ENCODE measurements around the gene RAB9A. TPM values are rescaled to one million over a fixed set of nuclear protein-coding genes. Genes with fewer than 3 reads are reported as not detected.
"Not testable (repeated sequence)": the region's sequence is repeated elsewhere in the genome, so short reads cannot be mapped to it uniquely, and the experiment has no call there.

RAB9A gene
- total RNA-seq, 1 experiment from 2014 or later, result 100 TPM

- in situ Hi-C loops (cut with HindIII; ENCODE audit: low pct_unique_long_range_greater_than_20kb, low sequenced_read_pairs); DNase-seq (ENCODE audit: low read depth): not testable (repeated sequence)
Observed at GRCh38 chrX:13726583-13726982, 37.7 kb downstream of the RAB9A start.

- in situ Hi-C loops (cut with HindIII; ENCODE audit: low pct_unique_long_range_greater_than_20kb, low sequenced_read_pairs); DNase-seq (ENCODE audit: low read depth): not testable (repeated sequence)
Observed at GRCh38 chrX:13730523-13730922, 41.6 kb downstream of the RAB9A start.

GRCh38 chrX:13732246-13733067, 43.5 kb downstream of the RAB9A start:
- in situ Hi-C loops (cut with HindIII; ENCODE audit: low pct_unique_long_range_greater_than_20kb, low sequenced_read_pairs), result no loop called here
- DNase-seq (ENCODE audit: low read depth), result no peak

- DNase-seq (ENCODE audit: low read depth), result no peak
- in situ Hi-C loops (cut with HindIII; ENCODE audit: low pct_unique_long_range_greater_than_20kb, low sequenced_read_pairs), result no loop called here
Observed at GRCh38 chrX:13733506-13733905, 44.6 kb downstream of the RAB9A start.

DNA sequence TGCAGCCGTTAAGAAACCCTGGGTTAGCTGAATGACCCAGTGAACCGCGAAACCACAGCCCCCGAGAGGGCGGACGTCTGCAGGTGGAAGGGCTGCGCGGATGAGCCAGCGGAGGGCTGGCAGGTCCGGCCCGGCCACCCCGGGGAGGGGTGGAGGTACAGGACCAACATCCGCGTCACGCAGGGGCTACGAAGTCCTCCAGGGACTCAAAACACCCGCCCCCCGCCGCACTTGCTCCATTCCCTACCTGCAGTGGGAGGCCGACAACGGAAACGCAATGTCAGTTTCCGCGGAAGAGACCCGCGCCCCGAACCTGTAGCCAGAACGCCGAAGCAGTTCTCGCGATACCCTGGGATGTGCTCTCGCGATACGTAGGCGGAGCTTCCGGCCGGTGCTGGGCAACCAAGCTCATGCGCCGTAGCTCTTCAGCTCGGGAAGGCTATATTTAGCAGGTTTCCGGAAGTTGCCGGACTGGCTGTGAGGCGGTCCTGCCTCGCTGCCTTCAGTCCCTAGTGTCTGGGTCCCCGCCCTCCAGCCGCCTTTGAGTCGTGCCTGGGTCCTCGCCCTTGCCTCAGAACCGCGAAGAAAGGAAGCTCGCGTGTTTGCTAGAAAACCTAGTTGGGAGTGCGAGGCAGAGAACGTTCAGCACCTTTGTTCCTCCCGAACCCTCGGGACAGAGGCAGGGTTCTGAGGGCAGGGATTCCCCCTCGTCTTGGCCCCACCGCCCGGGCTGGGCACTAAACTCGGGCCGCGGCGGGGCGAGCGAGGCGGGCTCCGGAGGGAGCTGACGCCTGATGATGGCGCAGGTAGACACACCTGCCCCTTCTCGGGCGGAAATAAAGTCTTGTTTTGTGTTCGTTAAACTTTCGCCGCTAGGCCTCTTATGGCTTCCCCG, 45.6 kb downstream of the RAB9A start, which contains the start of the genes OFD1 and TRAPPC2:
OFD1 (plus strand) TSS at position 471 of the 895 bp plus-strand sequence; CDS start at position 795, 324 bp downstream.
TRAPPC2 (minus strand) TSS at position 343 of the 895 bp plus-strand sequence. CDS start 14,657 bp downstream, outside the sequence.
- in situ Hi-C loops (cut with HindIII; ENCODE audit: low pct_unique_long_range_greater_than_20kb, low sequenced_read_pairs), result no loop called here

DNA sequence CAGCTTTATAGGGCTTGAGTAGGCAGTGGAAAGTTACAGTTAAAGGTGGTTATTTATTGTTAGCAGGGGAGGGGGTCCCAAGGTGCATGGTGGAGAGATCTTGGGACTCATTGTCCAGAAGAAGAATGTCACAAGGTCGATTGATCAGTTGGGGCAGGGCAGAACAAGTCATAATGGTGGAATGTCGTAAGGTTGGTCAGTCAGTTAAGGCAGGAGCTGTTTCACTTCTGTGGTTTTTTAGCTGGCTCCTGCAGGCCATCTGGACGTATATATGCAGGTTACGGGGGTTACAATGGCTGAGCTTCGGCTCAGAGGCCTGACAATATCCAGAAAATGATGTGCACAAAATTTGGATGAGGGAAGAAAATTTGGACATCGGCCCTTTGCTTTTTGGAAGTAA, 52.8 kb downstream of the RAB9A start:
- DNase-seq (ENCODE audit: low read depth), result no peak
- in situ Hi-C loops (cut with HindIII; ENCODE audit: low pct_unique_long_range_greater_than_20kb, low sequenced_read_pairs), result no loop called here

More for the DNA sequence above, 45.6 kb downstream of the RAB9A start, which contains the start of the genes OFD1 and TRAPPC2:
- peak; percentile 85 for DNase-seq (ENCODE audit: low read depth)

GRCh38 chrX:13742397-13743176, 53.7 kb downstream of the RAB9A start:
- no peak for DNase-seq (ENCODE audit: low read depth)
- in situ Hi-C loops (cut with HindIII; ENCODE audit: low pct_unique_long_range_greater_than_20kb, low sequenced_read_pairs), result no loop called here

- DNase-seq (ENCODE audit: low read depth), result peak; percentile 25
- in situ Hi-C loops (cut with HindIII; ENCODE audit: low pct_unique_long_range_greater_than_20kb, low sequenced_read_pairs), result no loop called here
Observed at GRCh38 chrX:13747836-13748235, 58.9 kb downstream of the RAB9A start.

DNA sequence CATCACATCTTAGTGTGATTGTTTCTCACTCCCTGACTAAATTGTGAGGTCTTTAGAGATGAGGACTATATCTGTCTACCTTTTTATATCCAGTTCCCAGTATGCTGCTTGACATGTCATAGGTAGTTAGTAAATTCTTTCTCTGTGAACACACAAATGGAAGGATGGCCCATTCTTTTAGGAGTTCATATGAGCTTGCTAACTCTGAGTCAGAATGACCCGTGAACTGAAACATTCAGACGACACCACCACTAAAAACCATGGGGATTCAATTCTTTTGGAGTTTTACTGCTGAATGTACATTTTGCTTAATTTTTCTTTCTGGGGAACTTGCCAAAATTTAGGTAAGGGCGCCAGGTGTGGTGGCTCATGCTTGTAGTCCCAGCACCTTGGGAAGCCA, 59.6 kb downstream of the RAB9A start:
- in situ Hi-C loops (cut with HindIII; ENCODE audit: low pct_unique_long_range_greater_than_20kb, low sequenced_read_pairs), result no loop called here
- DNase-seq (ENCODE audit: low read depth), result no peak

DNA sequence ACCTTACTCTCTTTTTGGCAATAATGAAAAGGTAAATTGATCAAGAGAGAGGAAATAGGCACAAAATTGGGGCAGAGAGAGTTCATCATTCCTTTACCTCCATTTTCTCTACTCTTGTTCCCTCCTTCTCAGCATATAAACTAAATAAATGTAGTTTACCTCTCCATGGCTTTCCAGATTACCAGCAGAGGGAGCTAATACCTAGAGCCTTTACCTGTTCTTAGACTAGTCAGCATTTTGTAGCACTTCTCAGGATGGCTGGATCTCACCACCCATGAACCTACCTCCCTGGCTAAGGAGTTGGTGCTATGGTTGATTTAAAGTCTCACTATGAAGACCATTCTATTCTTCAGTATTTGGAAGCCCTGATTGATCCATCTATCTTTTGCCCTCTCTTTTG, 61.3 kb downstream of the RAB9A start:
- in situ Hi-C loops (cut with HindIII; ENCODE audit: low pct_unique_long_range_greater_than_20kb, low sequenced_read_pairs), result no loop called here
- peak; percentile 46 for DNase-seq (ENCODE audit: low read depth)

- in situ Hi-C loops (cut with HindIII; ENCODE audit: low pct_unique_long_range_greater_than_20kb, low sequenced_read_pairs), result no loop called here
Observed at GRCh38 chrX:13750812-13751211, 61.9 kb downstream of the RAB9A start.

GRCh38 chrX:13752141-13752540, 63.2 kb downstream of the RAB9A start:
- in situ Hi-C loops (cut with HindIII; ENCODE audit: low pct_unique_long_range_greater_than_20kb, low sequenced_read_pairs), result no loop called here
- no peak for DNase-seq (ENCODE audit: low read depth)

More at GRCh38 chrX:13750812-13751211, 61.9 kb downstream of the RAB9A start:
- no peak for DNase-seq (ENCODE audit: low read depth)

- in situ Hi-C loops (cut with HindIII; ENCODE audit: low pct_unique_long_range_greater_than_20kb, low sequenced_read_pairs), result no loop called here
- no peak for DNase-seq (ENCODE audit: low read depth)
Observed at GRCh38 chrX:13752646-13753045, 63.7 kb downstream of the RAB9A start.

DNA sequence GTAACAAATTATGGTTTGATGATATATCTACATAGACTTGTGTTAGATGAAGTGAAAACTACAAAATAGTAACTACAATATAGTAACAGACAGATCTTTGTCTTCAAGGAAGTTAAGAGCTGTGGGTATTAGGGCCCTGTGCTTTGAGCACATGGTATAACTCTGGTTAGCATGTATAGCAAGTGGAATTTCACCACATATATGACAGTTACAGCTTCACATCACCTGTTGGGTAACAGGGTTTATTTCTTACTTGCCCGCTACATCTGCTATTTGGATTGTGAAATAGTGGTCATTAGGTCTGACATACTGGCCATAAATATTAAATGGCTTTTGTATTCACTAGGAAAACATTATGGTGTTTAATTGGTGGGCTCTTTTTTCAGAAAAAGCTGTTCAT, 65.8 kb downstream of the RAB9A start:
- no peak for DNase-seq (ENCODE audit: low read depth)
- in situ Hi-C loops (cut with HindIII; ENCODE audit: low pct_unique_long_range_greater_than_20kb, low sequenced_read_pairs), result no loop called here

GRCh38 chrX:13755254-13755653, 66.3 kb downstream of the RAB9A start:
- no peak for DNase-seq (ENCODE audit: low read depth)

GRCh38 chrX:13756381-13756780, 67.5 kb downstream of the RAB9A start:
- no peak for DNase-seq (ENCODE audit: low read depth)
- in situ Hi-C loops (cut with HindIII; ENCODE audit: low pct_unique_long_range_greater_than_20kb, low sequenced_read_pairs), result no loop called here

More at GRCh38 chrX:13755254-13755653, 66.3 kb downstream of the RAB9A start:
- in situ Hi-C loops (cut with HindIII; ENCODE audit: low pct_unique_long_range_greater_than_20kb, low sequenced_read_pairs), result no loop called here

DNA sequence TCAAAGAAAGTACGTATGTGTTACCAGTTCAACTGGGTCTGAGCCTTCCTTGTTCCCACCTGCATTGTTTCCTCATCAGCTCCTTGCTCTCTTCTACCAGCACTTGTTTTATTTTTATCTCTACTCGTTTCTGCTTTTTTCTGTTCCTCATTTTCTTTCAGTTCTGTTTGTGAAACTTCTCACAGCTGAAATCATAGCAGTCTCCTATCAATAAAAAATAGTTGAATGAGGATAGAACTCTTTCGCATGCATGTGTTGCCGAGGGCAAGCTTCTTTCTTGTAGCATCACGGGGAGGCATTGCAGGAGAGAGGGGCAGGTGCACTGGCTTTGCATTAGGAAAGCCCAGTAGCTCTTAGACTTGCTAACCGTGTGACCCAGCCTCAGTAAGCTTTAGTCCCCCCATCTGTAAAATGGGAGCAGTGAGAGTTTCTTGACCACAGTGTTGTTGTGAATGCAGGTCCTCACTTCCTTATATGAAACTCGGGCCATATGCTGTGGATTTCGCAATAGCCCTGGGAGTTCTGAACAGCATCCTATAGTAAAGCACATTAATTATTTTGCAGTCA, 70.3 kb downstream of the RAB9A start:
- in situ Hi-C loops (cut with HindIII; ENCODE audit: low pct_unique_long_range_greater_than_20kb, low sequenced_read_pairs), result no loop called here
- DNase-seq (ENCODE audit: low read depth), result no peak
